UCSD-AML1 (cell line): ENCODE results near the gene TSPEAR.
A peak's percentile ranks its signal among the peaks of the same experiment; 100 is the strongest.

Experiments used
- DNase-seq: peaks from one replicate; lab custom pipeline; 2025; ENCODE audit not compliant: unreplicated experiment; lab: John Stamatoyannopoulos, UW

Gene TSPEAR

DNA sequence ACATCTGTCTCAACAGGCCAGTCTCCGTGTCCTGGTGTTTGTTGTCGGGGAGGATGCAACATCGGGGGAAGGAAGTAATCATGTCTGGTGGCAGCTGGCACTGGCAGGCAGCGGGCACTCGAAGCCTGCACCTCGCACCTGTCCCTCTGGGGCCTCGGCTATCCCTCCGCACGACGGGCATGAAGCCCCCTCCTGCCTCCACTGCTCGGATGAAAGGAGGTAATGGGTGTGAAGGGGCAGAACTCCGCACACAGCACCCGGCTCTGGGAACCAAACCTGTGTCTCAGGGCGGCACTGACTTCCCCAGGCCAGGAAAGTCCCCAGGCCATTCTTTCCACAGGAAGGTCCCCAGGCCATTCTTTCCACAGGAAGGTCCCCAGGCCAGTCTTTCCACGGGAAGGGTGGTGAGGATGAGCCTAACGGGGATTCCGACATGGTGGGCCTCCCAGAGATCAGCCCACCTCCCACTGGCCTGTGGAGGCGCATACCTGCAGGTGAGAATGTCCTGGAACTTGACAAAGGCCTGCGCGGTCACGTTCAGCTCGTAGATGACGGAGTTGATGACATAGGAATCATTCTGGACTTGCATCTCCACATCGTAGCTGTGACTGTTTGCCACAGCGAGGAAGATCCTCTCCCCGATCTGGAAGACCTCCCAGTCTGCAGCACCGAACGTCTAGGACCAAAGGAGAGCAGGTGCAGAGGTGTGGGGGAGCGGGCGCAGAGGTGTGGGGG lies 202.5 kb downstream of the TSPEAR start:
- DNase-seq, result no peak

- DNase-seq, result no peak
Measured at GRCh38 chr21:44508426-44508710, 203.0 kb downstream of the TSPEAR start.

- no peak for DNase-seq
Measured at GRCh38 chr21:44507673-44508425, 203.5 kb downstream of the TSPEAR start.

DNA sequence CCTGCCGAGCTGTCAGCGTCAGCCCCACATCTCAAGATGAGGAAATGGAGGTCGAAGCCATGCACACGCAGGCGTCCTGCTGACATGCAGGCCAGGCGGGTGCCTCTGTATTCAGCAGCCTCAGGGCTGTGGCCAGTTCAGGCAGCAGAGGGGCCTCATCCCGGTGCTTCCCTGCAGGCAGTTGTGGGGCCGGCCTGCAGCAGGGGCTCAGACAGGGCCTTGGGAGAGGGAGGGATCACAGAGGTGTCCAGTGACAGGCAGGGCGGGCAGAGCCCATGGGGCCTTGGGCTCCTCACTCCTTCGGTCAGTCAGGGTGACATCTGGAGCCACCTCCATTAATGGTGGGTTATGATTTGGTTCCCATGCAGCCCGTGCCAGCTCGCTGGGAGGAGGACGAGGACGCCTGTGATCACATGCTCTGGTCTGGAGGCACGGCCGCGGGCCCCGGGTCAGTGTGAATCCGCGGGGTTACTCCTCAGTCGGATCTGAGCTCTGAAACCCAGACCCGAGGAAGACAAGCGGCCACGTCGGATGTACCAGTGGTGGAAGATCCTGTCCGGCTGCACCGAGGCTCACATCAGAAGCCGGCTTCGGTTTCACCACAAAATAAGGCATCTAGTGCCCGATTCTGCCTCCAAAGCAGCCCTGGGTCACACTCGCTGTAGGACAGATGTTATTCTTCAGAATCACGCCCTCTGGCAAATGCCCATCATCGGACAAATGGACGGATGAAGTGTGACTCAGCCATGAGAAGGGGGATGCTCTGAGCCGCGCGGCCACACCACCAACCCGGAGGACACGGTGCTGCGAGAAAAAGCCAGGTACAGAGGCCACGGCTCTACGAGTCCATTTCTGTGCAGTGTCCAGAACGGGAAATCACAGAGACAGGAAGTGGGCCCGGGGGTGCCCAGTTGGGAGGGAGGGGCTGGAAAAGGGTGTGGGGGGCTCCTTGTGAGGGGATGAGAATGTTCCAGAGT lies 204.8 kb downstream of the TSPEAR start:
- DNase-seq, result no peak

GRCh38 chr21:44505673-44506278 lies 205.6 kb downstream of the TSPEAR start:
- DNase-seq, result no peak

DNA sequence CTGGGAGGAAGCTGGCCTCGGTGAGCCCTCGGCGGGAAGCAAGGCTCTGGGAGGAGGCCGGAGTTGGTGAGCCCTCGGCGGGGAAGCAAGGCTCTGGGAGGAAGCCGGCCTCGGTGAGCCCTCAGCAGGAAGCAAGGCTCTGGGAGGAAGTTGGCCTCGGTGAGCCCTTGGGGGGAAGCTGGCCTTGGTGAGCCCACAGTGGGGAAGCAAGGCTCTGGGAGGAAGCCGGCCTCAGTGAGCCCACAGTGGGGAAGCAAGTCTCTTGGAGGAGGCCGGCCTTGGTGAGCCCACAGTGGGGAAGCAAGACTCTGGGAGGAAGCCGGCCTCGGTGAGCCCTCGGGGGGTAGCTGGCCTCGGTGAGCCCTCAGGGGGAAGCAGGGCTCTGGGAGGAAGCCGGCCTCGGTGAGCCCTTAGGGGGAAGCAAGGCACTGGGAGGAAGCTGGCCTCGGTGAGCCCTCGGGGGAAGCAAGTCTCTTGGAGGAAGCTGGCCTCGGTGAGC lies 207.4 kb downstream of the TSPEAR start:
- peak; percentile 79 for DNase-seq

- DNase-seq, result peak; percentile 54
Measured at GRCh38 chr21:44503006-44503889, 208.1 kb downstream of the TSPEAR start.

GRCh38 chr21:44502171-44502958 lies 209.0 kb downstream of the TSPEAR start:
- no peak for DNase-seq

DNA sequence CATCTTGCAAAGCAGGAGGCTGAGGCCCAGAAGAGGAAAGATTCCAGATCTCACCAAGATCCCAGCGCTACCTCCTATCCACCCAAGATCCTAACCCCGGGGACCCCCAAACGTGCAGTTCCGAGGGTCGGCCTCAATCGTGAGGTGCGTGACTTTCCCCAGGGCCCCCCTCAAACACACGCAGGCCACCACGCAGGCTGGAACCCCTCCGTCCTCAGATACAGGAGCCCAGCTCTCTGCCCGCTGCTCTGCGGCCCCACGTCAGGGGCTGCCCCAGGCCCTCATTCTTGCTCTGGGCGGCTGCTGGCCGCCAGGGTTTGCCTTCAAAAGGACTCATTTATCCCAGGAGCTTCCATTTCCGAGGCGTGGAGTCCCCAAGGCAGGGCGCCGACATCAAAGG lies 211.3 kb downstream of the TSPEAR start:
- no peak for DNase-seq

GRCh38 chr21:44499631-44500030 lies 211.7 kb downstream of the TSPEAR start:
- no peak for DNase-seq

GRCh38 chr21:44499211-44499560 lies 212.2 kb downstream of the TSPEAR start:
- no peak for DNase-seq

- DNase-seq, result no peak
Measured at GRCh38 chr21:44498280-44499210, 212.8 kb downstream of the TSPEAR start.

- no peak for DNase-seq
Measured at GRCh38 chr21:44497703-44498126, 213.7 kb downstream of the TSPEAR start.

DNA sequence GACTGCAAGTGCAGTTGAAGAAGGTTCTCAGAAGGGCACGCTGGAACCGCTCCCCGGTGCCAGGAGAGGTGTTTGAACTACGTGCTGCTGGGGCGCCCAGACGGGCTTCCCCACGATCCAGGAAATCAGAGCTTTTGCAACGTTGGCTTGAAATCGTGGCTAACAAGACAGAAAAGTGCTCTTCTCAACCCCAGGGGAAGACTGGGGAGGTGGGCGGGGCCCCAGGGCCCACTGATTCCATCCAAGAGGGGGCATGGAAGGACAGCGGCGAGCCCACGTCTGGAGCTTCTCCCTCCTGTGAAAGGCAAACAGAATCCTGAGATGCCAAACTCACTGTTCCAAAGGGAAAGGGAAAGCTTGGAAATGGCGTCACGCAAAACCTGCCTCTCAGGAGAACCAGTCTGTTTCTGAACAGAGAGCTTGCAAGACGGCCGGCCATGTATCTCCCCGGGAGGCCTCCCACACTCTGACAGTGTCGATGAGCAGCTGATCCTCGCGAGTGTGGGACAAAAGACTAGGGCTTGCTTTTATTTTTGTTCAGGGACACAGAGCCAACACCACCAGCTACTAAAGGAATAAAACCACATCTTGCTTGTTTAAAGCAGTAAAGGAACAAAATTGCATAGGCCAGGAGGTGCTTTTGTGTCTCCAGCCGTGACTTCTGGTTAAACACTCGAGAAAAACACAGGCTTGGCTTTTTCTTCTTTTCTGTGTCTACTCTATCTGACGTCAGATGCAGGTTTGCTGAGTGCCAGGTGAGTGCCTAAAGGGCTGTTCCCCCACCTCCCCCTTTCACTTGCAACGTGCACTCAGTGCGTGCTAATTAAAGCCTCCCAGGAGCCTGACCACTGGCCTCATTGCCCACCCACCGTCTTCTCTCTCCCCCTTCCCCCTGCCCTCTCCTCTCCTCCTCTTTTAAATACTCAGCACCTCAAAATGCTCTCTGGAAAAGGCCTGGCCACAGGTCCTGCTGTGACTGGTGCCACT lies 214.5 kb downstream of the TSPEAR start:
- DNase-seq, result no peak

DNA sequence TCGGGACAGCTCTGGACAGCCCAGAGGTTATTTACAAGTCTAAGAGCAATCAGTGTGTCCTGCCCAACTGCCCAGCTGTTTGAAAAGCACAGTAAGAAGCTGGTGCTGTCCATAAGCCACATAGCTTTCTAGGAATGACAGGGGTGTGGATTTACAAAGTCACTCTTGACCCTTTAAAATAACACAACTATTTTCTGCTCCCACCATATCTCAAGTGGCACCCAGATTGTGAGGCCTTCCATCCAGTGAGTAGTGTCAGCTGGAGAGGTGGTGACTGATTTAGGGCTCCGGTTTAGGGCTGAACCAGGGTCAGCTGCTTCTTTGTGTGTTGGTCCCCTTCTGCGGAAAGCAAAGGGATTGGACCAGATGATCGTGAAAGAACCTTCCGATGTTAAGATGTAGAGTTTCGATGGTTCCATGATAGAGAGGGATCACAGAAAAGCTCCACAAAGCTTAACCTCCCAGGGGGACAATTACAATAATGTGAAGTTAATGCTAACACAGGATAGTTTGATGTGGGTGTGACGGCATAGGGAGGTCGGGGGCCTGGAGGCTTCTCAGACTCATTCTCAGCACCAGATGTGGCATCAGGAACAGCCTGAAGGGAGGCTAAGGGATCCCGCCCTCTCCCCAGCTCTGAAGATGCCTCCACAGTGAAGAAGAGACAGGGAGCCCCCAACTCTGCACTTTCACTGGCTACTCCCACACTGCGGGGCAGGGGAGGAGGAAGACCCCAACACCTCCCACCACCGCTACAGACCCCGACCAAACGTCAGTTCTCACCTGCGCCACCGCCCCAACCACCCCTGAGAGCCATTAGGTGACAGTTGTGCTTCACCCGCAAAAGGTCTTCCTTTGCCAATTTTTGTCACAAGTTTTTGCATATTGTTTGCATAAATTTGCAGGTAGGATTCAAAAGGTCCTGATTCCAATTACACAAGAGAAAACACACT lies 215.5 kb downstream of the TSPEAR start:
- no peak for DNase-seq

- DNase-seq, result no peak
Measured at GRCh38 chr21:44494956-44495355, 216.4 kb downstream of the TSPEAR start.
